GM23338 (cell line): Measurements from ENCODE around the gene TMEM178B. TPM values are rescaled to one million over a fixed set of nuclear protein-coding genes. Genes with fewer than 3 reads are reported as not detected.

Experiments used
- ATAC-seq: fragments of 200-7000 bp; cut with Tn5 transposase; 3 replicates; pipeline ENCODE4 v1.9.1; 2020
- DNase-seq: peaks from one replicate; pipeline ENCODE4 v3.0.0-alpha.2; 2015; ENCODE audit warnings: low spot score
- H2AFZ ChIP-seq: fragments of 200-600 bp; sonication (generic); 2 replicates; pipeline ENCODE4 v1.8.0; 2016; ENCODE audit warnings: antibody characterized with exemption, mild to moderate bottlenecking, moderate library complexity
- H3F3A ChIP-seq: fragments of 200-600 bp; sonication (generic); replicated peaks from 2 replicates; pipeline ENCODE4 v1.8.0; 2017; ENCODE audit warnings: antibody characterized with exemption, mixed run types, low read depth
- H3K27ac ChIP-seq: fragments of 200-600 bp; sonication (generic); 2 replicates; pipeline ENCODE4 v1.6.1; 2016; ENCODE audit warnings: low read depth
- H3K27me3 ChIP-seq: fragments of 200-600 bp; sonication (generic); 2 replicates; pipeline ENCODE4 v1.8.0; 2016; ENCODE audit warnings: mild to moderate bottlenecking, mixed run types, moderate library complexity; ENCODE audit not compliant: insufficient read depth
- H3K36me3 ChIP-seq: fragments of 200-600 bp; sonication (generic); 2 replicates; pipeline ENCODE4 v1.8.0; 2016; ENCODE audit warnings: mild to moderate bottlenecking; ENCODE audit not compliant: insufficient read depth
- H3K4me1 ChIP-seq: fragments of 200-600 bp; sonication (generic); 2 replicates; pipeline ENCODE4 v1.8.0; 2016; ENCODE audit warnings: mild to moderate bottlenecking, moderate library complexity; ENCODE audit not compliant: insufficient read depth
- H3K4me2 ChIP-seq: fragments of 200-600 bp; sonication (generic); 2 replicates; pipeline ENCODE4 v1.7.1; 2017; ENCODE audit warnings: mixed run types
- H3K4me3 ChIP-seq: fragments of 200-600 bp; sonication (generic); 2 replicates; pipeline ENCODE4 v1.6.1; 2016; ENCODE audit warnings: mixed run types
- H3K79me2 ChIP-seq: fragments of 200-600 bp; sonication (generic); replicated peaks from 2 replicates; pipeline ENCODE4 v1.8.0; 2017; ENCODE audit warnings: mild to moderate bottlenecking; ENCODE audit not compliant: insufficient read depth
- H3K9me2 ChIP-seq: fragments of 200-600 bp; sonication (generic); 2 replicates; pipeline ENCODE4 v1.8.0; 2017; ENCODE audit not compliant: insufficient read depth
- H4K20me1 ChIP-seq: fragments of 200-600 bp; sonication (generic); replicated peaks from 2 replicates; pipeline ENCODE4 v1.8.0; 2017; ENCODE audit warnings: mild to moderate bottlenecking; ENCODE audit not compliant: insufficient read depth
- H3K27ac Mint-ChIP-seq: 2 replicates; pipeline ENCODE4 v1.8.0; 2020; ENCODE audit warnings: inconsistent platforms, mild to moderate bottlenecking, moderate library complexity, mixed read lengths
- H3K27me3 Mint-ChIP-seq: 3 replicates; pipeline ENCODE4 v1.8.0; 2022; ENCODE audit warnings: low read depth, mild to moderate bottlenecking, moderate library complexity, mixed read lengths, inconsistent platforms; ENCODE audit not compliant: insufficient read depth, poor library complexity
- H3K36me3 Mint-ChIP-seq: 3 replicates; pipeline ENCODE4 v1.8.0; 2021; ENCODE audit warnings: low read depth, mild to moderate bottlenecking, inconsistent platforms, moderate library complexity, mixed read lengths
- H3K4me1 Mint-ChIP-seq: 3 replicates; pipeline ENCODE4 v1.8.0; 2020; ENCODE audit warnings: mild to moderate bottlenecking, inconsistent platforms, mixed read lengths
- H3K4me3 Mint-ChIP-seq: 3 replicates; pipeline ENCODE4 v1.8.0; 2021; ENCODE audit warnings: moderate library complexity, mild to moderate bottlenecking, inconsistent platforms, mixed read lengths
- H3K9me3 Mint-ChIP-seq: 3 replicates; pipeline ENCODE4 v1.8.0; 2020; ENCODE audit warnings: moderate library complexity, mild to moderate bottlenecking, inconsistent platforms, mixed read lengths
- CREB1 ChIP-seq: fragments of 250-450 bp; sonication (Bioruptor Pico); IDR thresholded peaks from 2 replicates; pipeline ENCODE4 v1.5.0; 2020; ENCODE audit warnings: low read depth, mild to moderate bottlenecking, moderate library complexity
- ETS1 ChIP-seq: IDR thresholded peaks from 2 replicates; pipeline ENCODE4 v1.6.1; 2016; ENCODE audit warnings: antibody characterized with exemption
- EZH2 ChIP-seq: fragments of 200-600 bp; sonication (generic); IDR thresholded peaks from one replicate; pipeline ENCODE4 v1.8.0; 2017; ENCODE audit warnings: antibody characterized with exemption, mild to moderate bottlenecking, low read depth; ENCODE audit not compliant: unreplicated experiment
- EZH2phosphoT487 ChIP-seq: fragments of 200-600 bp; sonication (generic); IDR thresholded peaks from one replicate; pipeline ENCODE4 v1.8.1; 2018; ENCODE audit warnings: antibody characterized with exemption; ENCODE audit not compliant: unreplicated experiment
- STAT1 ChIP-seq: IDR thresholded peaks from one replicate; pipeline ENCODE4 v1.6.1; 2016; ENCODE audit warnings: antibody characterized with exemption; ENCODE audit not compliant: unreplicated experiment
- ZNF331 ChIP-seq: fragments of 250-450 bp; sonication (Bioruptor Pico); IDR thresholded peaks from 2 replicates; pipeline ENCODE4 v1.5.0; 2020; ENCODE audit warnings: low read depth, mild to moderate bottlenecking, moderate library complexity
- ZNF462 ChIP-seq: fragments of 250-450 bp; sonication (Bioruptor Pico); IDR thresholded peaks from 2 replicates; pipeline ENCODE4 v1.5.0; 2020; ENCODE audit warnings: mild to moderate bottlenecking, moderate library complexity
- polyA plus RNA-seq: library from polyadenylated mRNA; unstranded; fragments of >200 nt; fragmentation: Nextera tagmentation; extraction: Ambion mirVana; gene quantifications from 2 replicates; pipeline ENCODE4 v1.2.1, GENCODE V29; 2016
- total RNA-seq: library from RNA; depleted of rRNA; stranded (reverse); fragments of >200 nt; shearing (Covaris generic); gene quantifications from 2 replicates; pipeline ENCODE4 v1.2.3, GENCODE V29; 2014
- TF ChIP-seq, protein P1 (sequence below): IDR thresholded peaks from one replicate; pipeline ENCODE4 v1.6.1; 2018; ENCODE audit warnings: antibody characterized with exemption; ENCODE audit not compliant: unreplicated experiment

TMEM178B gene
- total and polyA plus RNA-seq, 2 experiments from 2014 or later: 4.9 to 15.6 TPM

DNA sequence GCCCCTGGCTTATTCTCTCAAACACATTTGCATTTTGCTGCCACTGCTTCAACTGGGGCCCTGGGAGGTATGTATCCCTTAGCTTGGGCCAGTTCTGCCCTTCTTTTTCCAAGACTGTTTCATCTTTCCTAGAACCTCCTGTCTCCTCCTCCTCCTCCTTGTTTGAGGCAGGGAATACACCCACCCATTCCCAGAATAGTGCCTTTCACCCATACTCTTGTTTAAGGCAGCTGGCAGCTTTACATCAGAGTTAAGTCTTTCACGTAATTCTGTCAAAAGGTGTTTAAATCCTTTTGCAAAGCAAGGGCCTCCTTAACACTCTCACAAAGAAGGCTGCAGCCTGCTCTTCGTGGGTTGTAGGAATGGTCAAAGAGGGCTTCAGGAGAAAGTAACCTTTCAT lies 326.5 kb downstream of the TMEM178B start:
- no peak for TF ChIP-seq ETS1
- TF ChIP-seq EZH2: no peak
- Mint-ChIP-seq H3K36me3 (no peaks in the 10 kb centered on the region), H3K27ac (no peak overlapping the region), H3K9me3 (no peaks in the 10 kb centered on the region), H3K4me3 (no peak overlapping the region), H3K4me1 (peaks cover 18% of the 10 kb centered on the region), H3K27me3 (peaks cover 2% of the 10 kb centered on the region)
- Histone ChIP-seq H3K27me3 (no peaks in the 10 kb centered on the region), H3K4me2 (no peak overlapping the region), H4K20me1 (no peaks in the 10 kb centered on the region), H3K4me1 (peaks cover 4% of the 10 kb centered on the region; the same call in 1 of the 2 replicates), H3F3A (no peaks in the 10 kb centered on the region), H3K27ac (no peak overlapping the region), H3K4me3 (no peak overlapping the region), H2AFZ (no peak overlapping the region), H3K79me2 (no peaks in the 10 kb centered on the region), H3K36me3 (no peaks in the 10 kb centered on the region), H3K9me2 (peaks cover 11% of the 10 kb centered on the region)
- no peak for DNase-seq
- ATAC-seq: no peak

GRCh38 chr7:141402277-141402996 lies 328.6 kb downstream of the TMEM178B start:
- Histone ChIP-seq H3K79me2 (no peaks in the 10 kb centered on the region), H3F3A (no peaks in the 10 kb centered on the region), H3K36me3 (no peaks in the 10 kb centered on the region), H3K4me1 (peaks cover 4% of the 10 kb centered on the region; the same call in 1 of the 2 replicates), H3K27me3 (no peaks in the 10 kb centered on the region), H2AFZ (no peak overlapping the region), H4K20me1 (0 out of 2 replicates have a peak, but pooled peaks cover 3% of the 10 kb centered on the region), H3K9me2 (no peaks in the 10 kb centered on the region), H3K27ac (no peak overlapping the region), H3K4me3 (no peak overlapping the region), H3K4me2 (no peak overlapping the region)
- no peaks in the 10 kb centered on the region for H3K36me3 Mint-ChIP-seq
- no peak overlapping the region for H3K4me3 Mint-ChIP-seq
- peaks cover 5% of the 10 kb centered on the region for H3K27me3 Mint-ChIP-seq
- DNase-seq (no peak), ATAC-seq (peak; percentile 40)
- H3K9me3 Mint-ChIP-seq: no peaks in the 10 kb centered on the region
- H3K27ac Mint-ChIP-seq: no peak overlapping the region
- no peak for TF ChIP-seq ZNF331 (CRISPR knock-in tag)
- no peak for TF ChIP-seq ZNF462 (CRISPR knock-in tag)
- TF ChIP-seq STAT1: no peak
- no peak for TF ChIP-seq EZH2phosphoT487
- TF ChIP-seq, protein P1, sequence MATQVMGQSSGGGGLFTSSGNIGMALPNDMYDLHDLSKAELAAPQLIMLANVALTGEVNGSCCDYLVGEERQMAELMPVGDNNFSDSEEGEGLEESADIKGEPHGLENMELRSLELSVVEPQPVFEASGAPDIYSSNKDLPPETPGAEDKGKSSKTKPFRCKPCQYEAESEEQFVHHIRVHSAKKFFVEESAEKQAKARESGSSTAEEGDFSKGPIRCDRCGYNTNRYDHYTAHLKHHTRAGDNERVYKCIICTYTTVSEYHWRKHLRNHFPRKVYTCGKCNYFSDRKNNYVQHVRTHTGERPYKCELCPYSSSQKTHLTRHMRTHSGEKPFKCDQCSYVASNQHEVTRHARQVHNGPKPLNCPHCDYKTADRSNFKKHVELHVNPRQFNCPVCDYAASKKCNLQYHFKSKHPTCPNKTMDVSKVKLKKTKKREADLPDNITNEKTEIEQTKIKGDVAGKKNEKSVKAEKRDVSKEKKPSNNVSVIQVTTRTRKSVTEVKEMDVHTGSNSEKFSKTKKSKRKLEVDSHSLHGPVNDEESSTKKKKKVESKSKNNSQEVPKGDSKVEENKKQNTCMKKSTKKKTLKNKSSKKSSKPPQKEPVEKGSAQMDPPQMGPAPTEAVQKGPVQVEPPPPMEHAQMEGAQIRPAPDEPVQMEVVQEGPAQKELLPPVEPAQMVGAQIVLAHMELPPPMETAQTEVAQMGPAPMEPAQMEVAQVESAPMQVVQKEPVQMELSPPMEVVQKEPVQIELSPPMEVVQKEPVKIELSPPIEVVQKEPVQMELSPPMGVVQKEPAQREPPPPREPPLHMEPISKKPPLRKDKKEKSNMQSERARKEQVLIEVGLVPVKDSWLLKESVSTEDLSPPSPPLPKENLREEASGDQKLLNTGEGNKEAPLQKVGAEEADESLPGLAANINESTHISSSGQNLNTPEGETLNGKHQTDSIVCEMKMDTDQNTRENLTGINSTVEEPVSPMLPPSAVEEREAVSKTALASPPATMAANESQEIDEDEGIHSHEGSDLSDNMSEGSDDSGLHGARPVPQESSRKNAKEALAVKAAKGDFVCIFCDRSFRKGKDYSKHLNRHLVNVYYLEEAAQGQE: no peak
- no peak for TF ChIP-seq CREB1 (CRISPR knock-in tag)
- peaks cover 22% of the 10 kb centered on the region for H3K4me1 Mint-ChIP-seq
